ENCODE data around the gene CAVIN4.
A peak's percentile ranks its signal among the peaks of the same experiment; 100 is the strongest.

The CAVIN4 gene, protein sequence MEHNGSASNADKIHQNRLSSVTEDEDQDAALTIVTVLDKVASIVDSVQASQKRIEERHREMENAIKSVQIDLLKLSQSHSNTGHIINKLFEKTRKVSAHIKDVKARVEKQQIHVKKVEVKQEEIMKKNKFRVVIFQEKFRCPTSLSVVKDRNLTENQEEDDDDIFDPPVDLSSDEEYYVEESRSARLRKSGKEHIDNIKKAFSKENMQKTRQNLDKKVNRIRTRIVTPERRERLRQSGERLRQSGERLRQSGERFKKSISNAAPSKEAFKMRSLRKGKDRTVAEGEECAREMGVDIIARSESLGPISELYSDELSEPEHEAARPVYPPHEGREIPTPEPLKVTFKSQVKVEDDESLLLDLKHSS

DNA sequence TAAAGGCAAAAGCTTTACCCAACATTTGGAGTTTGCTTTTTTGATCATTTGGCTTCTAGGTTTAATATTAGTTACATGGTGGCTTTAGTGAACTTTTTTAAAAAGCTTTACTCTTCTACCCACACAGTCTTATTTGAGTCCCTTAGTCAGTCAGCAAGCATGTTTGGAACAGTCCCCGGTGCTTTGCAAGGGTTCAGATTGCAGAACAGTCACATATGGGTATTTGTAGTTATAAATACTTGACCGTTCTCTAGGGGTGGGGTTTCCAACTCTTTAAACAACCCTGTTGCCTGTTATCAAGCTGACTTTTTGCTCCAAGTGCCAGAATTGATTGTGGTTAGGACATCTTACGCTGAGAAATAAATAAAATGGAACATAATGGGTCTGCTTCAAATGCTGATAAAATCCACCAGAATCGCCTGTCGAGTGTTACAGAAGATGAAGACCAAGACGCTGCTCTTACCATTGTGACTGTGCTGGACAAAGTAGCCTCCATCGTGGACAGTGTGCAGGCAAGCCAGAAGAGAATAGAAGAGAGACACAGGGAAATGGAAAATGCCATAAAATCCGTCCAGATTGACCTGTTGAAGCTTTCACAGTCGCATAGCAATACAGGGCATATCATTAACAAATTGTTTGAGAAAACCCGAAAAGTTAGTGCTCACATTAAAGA is at the start of gene CAVIN4:
Gene CAVIN4 (plus strand): TSS at position 304 of the 673 bp plus-strand sequence. CDS start 65 bp downstream, at position 369.
- DNase-seq: no peak

DNA sequence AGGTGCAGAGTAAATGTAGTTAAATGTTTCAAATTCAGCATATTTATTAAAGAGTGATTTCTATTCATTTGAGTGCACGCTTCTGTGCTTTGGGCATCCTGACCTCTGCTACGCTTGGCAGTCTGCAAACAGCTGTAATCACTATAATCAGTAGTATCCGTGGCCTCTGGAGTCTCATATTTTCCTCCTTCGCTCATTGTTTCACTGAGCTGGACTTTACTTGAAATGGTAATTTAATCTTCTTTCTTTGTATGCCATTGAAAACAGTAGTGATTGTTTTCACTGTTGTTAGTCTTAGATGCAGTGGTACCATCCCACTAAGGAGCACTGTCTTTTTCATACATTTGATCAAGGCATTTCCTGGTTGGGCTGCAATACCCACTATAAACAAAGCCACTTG is 43.5 kb upstream of the CAVIN4 start:
- no peak for DNase-seq

DNA sequence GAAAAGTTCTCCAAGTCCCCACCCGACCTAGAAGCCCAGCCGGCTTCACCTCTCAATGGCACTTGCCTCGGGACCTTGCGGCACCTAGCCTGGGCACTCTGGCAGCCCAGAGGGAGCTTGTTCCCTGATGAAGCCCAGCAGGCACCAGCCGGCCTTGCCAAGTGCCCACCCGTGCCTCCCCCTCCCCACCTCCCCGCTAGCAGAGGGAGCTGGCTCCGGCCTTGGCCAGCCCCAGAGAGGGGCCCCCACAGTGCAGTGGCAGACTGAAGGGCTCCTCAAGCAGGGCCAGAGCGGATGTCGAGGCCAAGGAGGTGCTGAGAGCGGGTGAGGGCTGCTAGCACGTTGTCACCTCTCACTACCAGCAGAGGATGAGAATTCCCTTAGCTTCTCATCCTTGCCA is 37.6 kb upstream of the CAVIN4 start:
- no peak for DNase-seq

DNA sequence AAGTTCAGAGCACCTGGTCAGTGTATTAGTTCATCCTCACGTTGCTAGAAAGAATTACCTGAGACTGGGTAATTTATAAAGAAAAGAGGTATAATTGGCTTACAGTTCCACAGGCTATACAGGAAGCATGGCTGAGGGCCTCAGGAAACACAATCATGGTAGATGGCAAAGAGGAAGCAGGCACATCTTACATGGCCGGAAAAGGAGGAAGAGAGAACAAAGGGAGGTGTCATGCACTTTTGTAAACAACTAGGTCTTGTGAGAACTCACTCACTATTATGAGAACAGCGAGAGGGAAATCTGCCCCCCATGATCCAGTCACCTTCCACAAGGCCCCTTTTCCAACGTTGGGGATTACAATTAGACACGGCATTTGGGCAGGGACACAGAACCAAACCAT is 28.8 kb upstream of the CAVIN4 start:
- no peak for DNase-seq

DNA sequence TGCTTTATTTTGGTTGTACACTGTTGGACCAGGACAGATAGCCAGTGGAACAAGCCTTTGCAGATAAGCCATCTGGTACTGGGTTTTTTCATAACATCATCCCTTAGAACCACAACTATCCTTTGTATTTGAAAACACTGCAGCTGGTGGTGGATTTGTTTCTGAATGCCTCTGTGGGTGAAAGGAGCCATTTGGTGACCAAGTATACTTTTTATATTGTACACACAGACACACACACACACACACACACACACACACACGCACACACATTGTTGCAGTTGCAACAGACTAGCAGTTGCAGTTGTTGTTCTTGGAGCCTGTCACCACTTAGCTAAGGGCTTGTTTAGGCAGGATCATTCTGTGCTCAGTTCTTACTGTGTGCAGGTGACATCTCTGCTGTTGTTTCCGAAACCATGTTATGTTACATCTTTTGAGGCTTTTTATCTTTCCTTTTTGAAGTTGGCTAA is 22.9 kb upstream of the CAVIN4 start:
- DNase-seq: peak; percentile 51

DNA sequence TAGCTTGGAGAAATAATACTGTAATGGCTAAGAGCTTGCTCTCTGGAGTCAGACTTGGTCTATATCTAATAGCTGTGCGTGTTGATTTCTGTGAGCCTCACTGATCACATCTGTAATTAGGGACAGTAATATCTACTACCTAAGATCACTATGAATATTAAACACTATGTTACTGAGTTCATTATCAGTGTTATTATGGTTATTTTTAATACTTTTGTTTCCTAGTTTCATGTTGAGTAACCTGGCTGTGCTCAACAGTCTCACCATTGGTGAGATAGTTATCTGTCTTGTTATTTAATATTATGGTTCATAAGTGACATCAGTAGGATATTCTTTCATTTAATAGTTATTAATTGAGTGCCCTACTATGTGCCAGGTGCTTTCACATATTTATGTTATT is 22.4 kb upstream of the CAVIN4 start:
- DNase-seq: no peak

DNA sequence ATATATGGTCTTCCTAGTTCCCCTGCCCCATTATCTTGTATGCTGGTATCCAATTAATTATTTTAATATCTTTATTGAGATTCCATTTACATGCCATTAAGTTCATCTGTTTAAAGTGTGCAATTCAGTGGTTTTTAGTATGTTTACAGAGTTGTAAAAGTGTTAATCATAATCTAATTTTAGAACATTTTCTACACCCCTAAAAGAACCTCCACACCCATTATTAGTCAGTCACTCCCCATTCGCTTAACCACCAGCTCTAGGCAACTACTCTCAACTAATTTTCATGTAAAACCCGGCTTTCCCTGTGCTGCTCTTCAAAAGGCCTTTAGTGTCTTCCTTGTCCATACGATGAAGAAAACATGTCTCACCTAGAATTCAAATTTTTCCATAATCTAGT is 20.8 kb upstream of the CAVIN4 start:
- DNase-seq: no peak

DNA sequence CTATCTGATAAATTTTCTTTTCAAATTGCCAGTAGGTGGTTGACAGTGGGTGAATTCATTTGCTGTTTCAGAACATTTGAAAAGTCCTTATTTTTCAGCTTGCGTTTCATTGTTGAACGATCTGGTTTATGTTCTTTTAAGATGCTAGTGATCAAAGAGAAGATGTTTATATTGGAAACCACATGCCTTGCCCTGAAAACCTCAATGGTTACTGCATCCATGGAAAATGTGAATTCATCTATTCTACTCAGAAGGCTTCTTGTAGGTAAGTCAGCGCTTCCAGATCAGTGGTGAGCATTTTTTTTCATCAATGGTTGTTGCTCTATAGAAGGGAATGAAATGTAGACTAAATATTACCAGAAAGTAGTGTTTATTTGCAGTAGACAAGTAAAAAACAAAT is 16.6 kb upstream of the CAVIN4 start:
- no peak for DNase-seq

DNA sequence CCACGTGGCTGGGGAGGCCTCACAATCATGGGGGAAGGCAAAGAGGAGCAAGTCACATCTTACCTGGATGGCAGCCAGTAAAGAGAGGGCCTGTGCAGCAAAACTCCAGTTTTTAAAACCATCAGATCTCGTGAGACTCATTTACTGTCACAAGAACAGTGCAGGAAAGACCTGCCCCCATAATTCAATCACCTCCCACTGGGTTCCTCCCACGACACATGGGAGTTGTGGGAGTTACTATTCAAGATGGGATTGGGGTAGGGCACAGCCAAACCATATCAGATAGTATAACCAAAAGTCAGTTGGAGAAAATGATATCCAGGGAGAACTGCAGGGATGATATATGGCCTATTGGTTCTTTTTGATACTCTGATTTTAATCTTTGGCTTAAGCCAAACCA is 10.0 kb upstream of the CAVIN4 start:
- no peak for DNase-seq

DNA sequence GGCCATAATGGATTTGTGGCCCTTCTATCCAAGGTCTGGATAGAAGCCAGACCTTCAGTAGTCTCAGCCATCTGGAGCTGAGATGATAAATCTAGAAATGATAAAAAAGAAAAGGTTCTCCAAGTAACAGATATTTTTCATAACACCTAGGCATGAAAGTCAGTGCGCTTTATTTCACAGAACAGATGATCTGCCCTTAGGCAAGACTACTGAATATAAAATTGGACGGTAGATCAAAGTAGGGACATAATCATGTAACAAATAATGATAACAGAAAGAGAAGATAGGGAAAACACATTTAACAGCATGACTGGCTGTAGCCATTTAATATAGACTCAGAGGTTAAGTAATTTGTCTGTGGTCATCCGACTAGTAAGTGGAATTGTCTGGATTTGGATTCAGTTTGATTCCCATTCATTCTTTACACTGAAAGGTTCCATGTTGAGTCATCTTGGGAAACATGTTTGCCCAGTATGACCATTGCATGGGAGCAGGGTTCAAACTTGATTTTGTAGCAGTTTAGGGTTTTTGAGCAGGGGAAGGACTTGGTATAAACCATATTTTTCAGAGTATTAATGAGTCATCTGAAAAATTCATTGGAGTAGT is 4.1 kb upstream of the CAVIN4 start:
- DNase-seq: no peak

DNA sequence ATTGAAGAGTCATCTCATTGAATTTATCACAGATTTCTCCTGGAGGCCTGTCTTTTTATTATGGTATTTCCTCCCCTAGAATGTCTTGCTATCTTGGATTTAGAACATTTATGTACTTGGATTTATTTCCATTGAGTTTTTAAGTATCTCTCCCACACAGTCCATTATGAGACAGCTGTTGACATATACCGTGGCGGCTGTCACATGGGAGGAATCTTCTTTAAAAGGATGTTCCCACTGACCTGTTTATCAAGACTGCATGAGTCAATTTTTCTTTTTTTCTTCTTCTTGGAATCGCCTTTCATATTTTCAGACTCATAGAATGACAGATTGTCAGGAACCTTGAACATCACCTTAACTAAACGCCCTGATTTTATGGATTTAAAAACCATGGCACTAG is 2.9 kb upstream of the CAVIN4 start:
- DNase-seq: no peak

DNA sequence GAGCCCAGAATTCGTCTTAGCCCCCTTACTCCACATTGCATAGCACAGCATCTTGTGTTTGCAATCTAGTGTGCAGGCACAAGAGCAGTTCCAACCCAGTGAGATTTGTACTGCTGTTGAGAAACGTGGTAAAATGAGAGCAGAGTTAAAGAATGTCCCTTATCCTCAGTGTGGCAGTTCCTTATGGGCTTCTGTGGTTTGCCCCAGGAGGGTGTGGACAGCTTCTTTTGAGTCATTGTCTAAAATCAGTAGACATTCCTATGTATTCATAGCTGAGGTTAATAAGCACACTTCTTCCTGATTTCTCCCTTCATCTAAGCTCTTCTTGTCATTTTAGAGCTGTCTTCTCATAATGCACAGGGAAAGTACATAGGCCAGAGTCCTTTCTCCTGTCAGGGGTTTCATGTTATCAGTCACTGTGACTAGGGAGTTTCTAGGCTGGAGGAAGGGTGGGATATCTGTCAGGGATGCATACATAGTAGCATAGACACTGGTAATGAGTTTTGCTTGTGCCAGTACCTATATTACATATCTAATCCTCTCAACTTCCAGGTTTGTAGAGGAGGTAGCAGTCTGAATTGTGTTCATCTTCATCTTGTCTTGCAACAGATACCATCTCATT is 2.0 kb upstream of the CAVIN4 start:
- DNase-seq: no peak

DNA sequence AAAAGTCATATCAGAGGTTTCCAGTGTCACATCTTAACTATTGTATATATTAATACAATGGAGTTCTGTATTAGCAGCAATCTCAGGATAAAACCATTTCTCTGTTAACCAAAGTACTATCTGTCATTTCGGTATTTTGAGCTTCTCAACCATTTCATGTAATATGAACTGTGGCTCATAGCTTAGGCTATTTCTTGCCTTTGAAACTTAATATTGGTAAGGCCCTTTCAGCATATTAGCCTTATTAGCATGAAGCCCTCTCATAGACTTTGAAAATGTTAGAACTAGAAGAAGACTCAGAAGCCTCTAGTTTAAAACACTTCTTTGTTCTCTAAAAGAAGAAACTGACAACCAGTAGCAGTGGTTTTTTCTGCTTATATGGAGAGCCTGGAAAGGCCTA is 731 bp downstream of the CAVIN4 start:
- DNase-seq: no peak

DNA sequence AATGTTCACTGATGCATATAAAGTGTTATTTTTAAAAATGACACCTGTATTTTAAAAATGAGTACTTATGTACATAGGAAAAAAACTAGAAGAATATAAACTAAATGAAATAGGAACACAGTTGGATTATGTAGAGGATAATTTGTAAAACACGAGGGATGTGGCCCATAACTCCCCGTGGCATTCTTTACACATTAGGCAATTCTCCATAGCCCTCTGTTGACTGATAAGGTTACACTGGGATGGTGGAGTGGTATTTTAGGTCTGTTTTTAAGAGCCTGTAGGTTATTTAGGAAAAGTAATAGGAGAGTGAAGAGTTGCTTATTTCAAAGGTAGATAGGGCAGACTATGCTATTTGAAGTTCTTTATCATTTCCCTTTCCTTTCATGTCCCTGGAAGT is 1.8 kb downstream of the CAVIN4 start:
- no peak for DNase-seq

DNA sequence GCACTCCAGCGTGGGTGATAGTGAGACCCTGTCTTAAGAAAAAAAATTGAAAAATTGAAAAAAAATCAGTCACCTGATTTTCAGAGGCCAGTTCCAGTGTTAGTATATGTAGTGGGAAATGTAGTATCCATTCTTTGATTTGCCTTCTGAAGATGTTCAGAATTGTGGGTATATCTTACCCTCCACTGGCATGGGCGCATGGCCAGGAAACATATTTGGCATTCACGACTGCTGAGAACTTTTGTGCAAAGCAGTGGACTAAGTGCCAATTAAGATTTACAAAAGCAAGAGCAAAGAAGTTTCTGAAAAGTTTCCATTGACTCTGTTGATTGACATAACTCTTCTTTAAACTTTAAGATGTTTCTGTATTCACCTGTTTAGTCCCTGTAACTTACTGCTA is 2.4 kb downstream of the CAVIN4 start:
- no peak for DNase-seq

DNA sequence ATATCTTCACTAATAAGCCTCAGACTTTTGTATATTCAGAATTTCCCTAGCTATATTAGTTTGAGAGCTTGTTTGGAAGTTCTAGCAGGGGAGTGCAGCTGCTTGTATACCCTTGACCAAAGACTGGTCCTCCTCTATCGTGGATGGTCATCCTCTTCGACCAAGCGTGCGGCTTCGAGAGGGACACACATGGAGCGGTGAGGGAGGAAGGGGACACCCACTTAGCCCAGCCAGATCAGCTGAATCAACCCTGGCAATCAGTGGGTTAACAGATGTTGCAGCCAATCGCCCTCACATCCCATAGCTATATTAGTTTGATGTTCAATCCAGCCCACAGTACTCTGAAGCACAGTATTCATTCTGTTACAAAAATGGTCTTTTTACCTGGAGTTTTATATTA is 3.2 kb downstream of the CAVIN4 start:
- no peak for DNase-seq

DNA sequence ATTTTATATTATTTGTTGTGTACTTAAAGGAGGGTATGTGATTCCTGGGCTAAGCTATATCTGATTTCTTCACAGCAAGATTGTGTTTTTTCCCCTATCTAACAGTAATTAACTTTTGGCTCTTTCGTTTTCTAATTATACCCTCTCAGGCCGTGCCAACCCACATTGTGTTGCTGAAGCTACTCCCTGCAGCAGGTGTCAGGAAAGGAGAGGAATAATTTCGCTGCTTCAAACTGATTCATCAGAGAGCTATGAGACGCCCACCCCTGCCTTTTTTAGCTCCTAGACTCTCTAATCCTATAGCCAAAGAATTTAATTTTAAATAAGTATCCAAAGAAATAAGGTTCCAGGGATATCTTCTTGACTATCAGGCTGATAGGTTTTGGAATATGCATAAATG is 3.8 kb downstream of the CAVIN4 start:
- no peak for DNase-seq

DNA sequence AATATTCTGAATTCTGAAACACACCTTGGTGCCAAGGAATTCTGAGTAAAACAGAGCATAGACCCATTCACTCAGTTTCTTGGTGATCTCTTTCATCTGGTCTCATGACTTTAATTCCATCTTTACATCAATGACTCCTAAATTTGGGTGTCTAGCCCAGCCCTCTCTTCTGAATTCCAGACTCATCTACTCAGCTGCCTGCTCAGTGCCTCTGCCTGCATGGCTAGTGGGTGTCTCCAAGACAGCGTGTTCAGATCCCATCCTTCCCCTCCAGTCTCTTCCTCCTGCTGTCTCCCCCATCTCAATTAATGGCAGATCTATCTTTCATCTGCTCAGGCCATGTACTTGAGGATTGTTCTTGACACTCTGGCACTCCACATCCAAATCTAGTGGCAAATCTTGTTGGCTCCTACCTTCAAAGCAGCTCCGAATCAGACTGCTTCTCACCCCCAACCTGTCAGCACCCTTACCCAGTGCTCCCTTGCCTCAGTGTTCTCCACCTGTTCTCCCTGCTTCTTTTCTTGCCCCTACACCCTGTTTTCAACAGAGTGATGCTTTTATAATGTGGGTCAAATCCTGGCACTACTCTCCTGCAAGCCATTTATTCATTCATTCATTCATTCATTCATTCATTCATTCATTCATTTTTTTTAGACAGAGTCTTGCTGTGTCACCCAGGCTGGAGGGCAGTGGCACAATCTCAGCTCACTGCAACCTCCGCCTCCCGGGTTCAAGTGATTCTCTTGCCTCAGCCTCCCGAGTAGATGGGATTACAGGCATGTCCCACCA is 5.3 kb downstream of the CAVIN4 start:
- DNase-seq: no peak

DNA sequence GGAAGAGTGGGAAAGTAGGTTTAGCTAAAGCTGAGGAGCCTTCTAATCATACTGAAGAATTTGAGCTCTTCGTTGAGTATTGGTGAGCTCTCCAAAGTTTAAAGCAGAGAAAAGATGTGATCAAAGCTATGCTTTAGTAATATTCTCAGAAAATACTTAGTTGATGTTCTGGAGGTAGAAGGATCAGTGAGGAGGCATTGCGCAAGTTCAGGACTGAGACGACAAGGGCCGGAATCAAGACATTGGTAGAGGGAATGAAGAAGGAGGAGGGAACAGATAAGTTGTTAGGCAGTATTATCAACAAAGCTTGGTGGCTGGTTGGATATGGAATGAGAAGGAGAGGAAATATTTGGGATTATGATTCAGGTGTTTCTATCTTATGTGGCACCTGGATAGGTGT is 7.1 kb downstream of the CAVIN4 start:
- DNase-seq: no peak

DNA sequence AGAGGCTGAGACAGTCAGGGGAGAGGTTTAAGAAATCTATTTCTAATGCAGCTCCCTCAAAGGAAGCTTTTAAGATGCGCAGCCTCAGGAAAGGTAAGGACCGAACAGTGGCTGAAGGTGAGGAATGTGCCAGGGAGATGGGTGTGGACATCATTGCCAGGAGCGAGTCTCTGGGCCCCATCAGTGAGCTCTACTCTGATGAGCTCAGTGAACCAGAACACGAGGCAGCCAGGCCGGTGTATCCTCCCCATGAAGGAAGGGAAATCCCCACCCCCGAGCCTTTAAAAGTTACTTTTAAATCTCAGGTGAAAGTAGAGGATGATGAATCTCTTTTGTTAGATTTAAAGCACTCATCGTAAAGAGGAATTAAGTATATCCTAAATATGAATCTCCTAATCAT is 8.2 kb downstream of the CAVIN4 start:
- no peak for DNase-seq

DNA sequence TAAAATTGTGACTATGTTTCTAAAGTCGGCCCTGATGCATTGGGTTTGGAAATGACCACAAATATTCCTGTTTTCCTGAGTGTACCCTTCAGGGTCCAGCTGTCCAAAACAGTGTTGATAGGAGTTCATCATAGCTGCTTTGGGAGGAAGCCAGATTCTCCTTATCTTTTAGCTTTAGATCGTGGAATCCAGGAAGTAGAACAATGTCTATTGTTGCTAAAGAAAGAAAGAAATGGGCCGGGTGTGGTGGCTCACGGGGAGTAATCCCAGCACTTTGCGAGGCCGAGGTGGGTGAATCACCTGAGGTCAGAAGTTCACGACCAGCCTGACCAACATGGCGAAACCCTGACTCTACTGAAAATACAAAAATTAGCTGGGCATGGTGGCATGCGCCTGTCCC is 9.5 kb downstream of the CAVIN4 start:
- no peak for DNase-seq

DNA sequence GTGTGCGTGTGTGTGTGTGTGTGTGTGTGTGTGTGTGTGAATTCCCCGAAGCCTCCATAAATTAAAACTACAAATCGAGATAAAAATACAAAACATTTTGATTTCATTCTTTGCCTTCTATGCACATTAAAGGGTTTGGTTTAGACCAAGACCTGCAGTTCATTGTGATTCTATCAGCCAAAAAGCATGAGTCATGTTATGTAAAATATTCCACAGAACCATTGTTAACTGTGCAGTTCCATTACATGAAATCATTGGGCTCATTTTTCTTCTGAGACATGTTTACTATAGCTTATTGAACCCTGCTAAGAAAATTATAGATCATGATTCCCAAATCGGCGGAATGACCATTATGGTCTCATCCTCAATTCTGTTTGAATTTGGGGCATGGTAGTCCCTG is 11.7 kb downstream of the CAVIN4 start:
- no peak for DNase-seq

DNA sequence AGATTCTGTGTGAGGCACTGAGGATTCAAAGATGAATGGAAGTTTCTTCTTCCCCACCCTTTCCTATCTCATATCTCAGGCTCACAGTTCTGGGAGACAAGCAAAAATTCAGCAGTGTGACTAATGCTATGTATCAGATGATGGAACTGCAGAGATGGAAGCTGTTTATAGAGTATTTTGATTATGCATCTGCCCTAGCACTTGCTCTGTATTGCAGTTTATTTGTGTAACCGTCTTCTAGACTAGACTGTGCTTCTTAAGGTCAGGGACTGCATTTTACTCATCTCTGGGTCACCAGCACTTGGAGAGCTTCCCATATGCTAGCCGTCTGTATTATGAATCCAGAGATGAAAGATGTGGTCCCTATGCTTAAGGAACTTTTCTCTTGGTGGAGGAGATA is 12.6 kb downstream of the CAVIN4 start:
- DNase-seq: no peak
